Adipocyte (in vitro differentiated cells): ENCODE results near the gene GPI.
"Not testable (repeated sequence)": the region's sequence is repeated elsewhere in the genome, so short reads cannot be mapped to it uniquely, and the experiment has no call there.

Source experiments
- DNase-seq: peaks from one replicate; pipeline ENCODE4 v3.0.0-alpha.2; 2015; ENCODE audit warnings: low read depth
- H3K27me3 ChIP-seq: replicated peaks from 2 replicates; pipeline ENCODE4 v1.7.0; 2013; ENCODE audit warnings: mild to moderate bottlenecking, low read length, moderate library complexity; ENCODE audit not compliant: control insufficient read depth, insufficient read depth
- H3K36me3 ChIP-seq: 2 replicates; pipeline ENCODE4 v1.7.0; 2013; ENCODE audit warnings: low read length, mild to moderate bottlenecking, moderate library complexity; ENCODE audit not compliant: control insufficient read depth, insufficient read depth, severe bottlenecking
- H3K4me1 ChIP-seq: 2 replicates; pipeline ENCODE4 v1.7.0; 2013; ENCODE audit warnings: mild to moderate bottlenecking, low read length, moderate library complexity; ENCODE audit not compliant: control insufficient read depth, insufficient read depth
- H3K4me3 ChIP-seq: 2 replicates; pipeline ENCODE4 v1.7.0; 2013; ENCODE audit warnings: mild to moderate bottlenecking, low read length, moderate library complexity
- H3K9ac ChIP-seq: 2 replicates; pipeline ENCODE4 v1.7.0; 2013; ENCODE audit warnings: mild to moderate bottlenecking, low read length, moderate library complexity
- H3K9me3 ChIP-seq: 2 replicates; pipeline ENCODE4 v1.7.0; 2013; ENCODE audit warnings: mild to moderate bottlenecking, low read length, moderate library complexity; ENCODE audit not compliant: control insufficient read depth

Gene GPI

GRCh38 chr19:34359954-34360315 is 5.1 kb upstream of the GPI start:
- DNase-seq, result no peak

DNA sequence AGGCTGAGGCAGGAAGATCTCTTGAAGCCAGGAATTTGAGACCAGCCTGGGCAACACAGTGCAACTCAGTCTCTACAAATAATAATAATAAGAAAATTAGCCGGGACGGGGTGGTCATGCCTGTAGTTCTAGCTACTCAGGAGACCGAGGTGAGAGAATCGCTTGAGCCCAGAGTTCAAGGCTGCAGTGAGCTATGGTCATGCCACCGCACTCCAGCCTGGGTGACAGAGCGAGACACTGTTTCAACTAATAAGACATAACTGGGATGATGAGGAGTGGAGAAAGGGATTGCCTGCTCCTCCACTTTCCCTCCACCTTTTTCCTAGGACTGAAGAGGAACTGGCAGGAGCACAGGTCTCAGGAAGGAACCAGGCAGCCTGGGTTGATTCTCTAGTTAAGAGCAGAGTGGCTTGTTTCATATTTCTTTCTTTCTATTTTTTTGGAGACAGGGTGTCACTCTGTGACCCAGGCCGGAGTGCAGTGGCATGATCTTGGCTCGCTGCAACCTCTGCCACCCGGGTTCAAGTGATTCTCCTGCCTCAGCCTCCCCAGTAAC is 4.6 kb upstream of the GPI start:
- Histone ChIP-seq H3K4me1 (peaks cover 8% of the 10 kb centered on the region), H3K4me3 (no peak overlapping the region), H3K9me3 (no peaks in the 10 kb centered on the region)

More at GRCh38 chr19:34359954-34360315, 5.1 kb upstream of the GPI start:
- no peaks in the 10 kb centered on the region for H3K9me3 ChIP-seq
- peak overlapping the region; percentile 80 for H3K9ac ChIP-seq
- H3K4me1 ChIP-seq, result peaks cover 8% of the 10 kb centered on the region
- no peaks in the 10 kb centered on the region for H3K27me3 ChIP-seq
- peaks cover 6% of the 10 kb centered on the region for H3K36me3 ChIP-seq
- H3K4me3 ChIP-seq, result peak overlapping the region; percentile 80

DNA sequence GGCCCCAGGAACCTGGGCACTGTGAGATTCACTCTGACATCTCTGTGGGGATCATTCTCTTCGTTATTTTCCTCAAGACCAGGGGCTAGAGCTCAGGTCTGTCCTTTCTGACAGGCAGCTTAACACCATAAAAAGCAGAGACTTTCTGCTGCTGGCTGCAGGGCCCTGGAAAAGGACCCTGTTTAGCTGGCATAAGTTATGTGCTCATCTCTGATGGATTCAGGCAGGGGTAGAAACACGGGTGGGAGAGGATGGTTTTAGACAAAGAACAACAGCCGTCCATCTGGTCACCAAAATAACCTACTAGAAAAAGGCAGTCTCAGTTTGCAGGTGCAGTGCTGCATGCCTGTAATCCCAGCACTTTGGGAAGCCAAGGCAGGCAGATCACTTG is 2.3 kb upstream of the GPI start:
- H3K36me3 ChIP-seq, result peaks cover 6% of the 10 kb centered on the region
- no peak for DNase-seq
- H3K9ac ChIP-seq, result no peak overlapping the region

More for the DNA sequence above, 4.6 kb upstream of the GPI start:
- Histone ChIP-seq H3K9ac (no peak overlapping the region), H3K27me3 (no peaks in the 10 kb centered on the region), H3K36me3 (peaks cover 1% of the 10 kb centered on the region)
- no peak for DNase-seq

GRCh38 chr19:34363094-34363493 is 1.9 kb upstream of the GPI start:
- Histone ChIP-seq H3K9me3 (no peaks in the 10 kb centered on the region), H3K4me1 (peaks cover 27% of the 10 kb centered on the region), H3K27me3 (no peaks in the 10 kb centered on the region), H3K4me3 (no peak overlapping the region), H3K36me3 (peaks cover 10% of the 10 kb centered on the region), H3K9ac (no peak overlapping the region)
- no peak for DNase-seq

More for the DNA sequence above, 2.3 kb upstream of the GPI start:
- Histone ChIP-seq H3K4me3 (no peak overlapping the region), H3K9me3 (no peaks in the 10 kb centered on the region), H3K27me3 (no peaks in the 10 kb centered on the region), H3K4me1 (peaks cover 25% of the 10 kb centered on the region)

DNA sequence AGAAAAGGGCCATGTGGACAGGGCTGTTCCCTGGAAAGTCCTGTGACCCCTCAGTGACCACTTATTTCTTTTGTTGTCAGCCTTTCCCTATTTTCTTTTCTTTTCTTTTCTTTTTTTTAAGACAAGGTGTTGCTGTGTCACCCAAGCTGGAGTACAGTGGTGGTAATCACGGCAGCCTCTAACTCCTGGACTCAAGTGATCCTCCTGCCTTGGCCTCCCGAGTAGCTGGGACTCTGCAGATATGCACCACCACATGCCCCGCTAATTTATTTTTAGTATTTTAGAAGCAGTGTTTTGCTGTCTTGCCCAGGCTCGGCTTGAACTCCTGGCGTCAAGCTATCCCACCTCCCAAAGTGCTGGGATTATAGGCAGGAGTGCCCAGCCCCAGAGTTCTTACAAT is 1.1 kb upstream of the GPI start:
- H3K4me3 ChIP-seq, result no peak overlapping the region
- DNase-seq, result no peak
- no peaks in the 10 kb centered on the region for H3K9me3 ChIP-seq
- H3K9ac ChIP-seq, result no peak overlapping the region
- H3K27me3 ChIP-seq, result no peaks in the 10 kb centered on the region
- H3K36me3 ChIP-seq, result peaks cover 18% of the 10 kb centered on the region
- peaks cover 19% of the 10 kb centered on the region for H3K4me1 ChIP-seq

DNA sequence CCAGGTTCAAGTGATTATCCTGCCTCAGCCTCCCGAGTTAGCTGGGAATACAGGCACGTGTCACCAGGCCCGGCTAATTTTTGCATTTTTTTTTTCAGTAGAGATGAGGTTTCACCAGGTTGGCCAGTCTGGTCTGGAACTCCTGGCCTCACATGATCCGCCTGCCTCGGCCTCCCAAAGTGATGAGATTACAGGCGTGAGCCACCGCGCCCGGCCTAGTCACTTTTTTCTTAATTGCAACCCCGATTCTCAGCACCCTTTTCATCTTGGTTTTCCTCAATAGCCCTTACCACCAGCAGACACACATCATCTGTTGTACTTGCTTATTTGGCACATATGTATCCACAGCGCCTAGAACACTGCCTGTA is 550 bp upstream of the GPI start:
- H3K27me3 ChIP-seq, result no peaks in the 10 kb centered on the region
- peaks cover 19% of the 10 kb centered on the region for H3K4me1 ChIP-seq
- peak overlapping the region; percentile 73 for H3K9ac ChIP-seq
- no peak for DNase-seq
- no peaks in the 10 kb centered on the region for H3K9me3 ChIP-seq
- H3K4me3 ChIP-seq, result peak overlapping the region; percentile 96
- peaks cover 23% of the 10 kb centered on the region for H3K36me3 ChIP-seq

DNA sequence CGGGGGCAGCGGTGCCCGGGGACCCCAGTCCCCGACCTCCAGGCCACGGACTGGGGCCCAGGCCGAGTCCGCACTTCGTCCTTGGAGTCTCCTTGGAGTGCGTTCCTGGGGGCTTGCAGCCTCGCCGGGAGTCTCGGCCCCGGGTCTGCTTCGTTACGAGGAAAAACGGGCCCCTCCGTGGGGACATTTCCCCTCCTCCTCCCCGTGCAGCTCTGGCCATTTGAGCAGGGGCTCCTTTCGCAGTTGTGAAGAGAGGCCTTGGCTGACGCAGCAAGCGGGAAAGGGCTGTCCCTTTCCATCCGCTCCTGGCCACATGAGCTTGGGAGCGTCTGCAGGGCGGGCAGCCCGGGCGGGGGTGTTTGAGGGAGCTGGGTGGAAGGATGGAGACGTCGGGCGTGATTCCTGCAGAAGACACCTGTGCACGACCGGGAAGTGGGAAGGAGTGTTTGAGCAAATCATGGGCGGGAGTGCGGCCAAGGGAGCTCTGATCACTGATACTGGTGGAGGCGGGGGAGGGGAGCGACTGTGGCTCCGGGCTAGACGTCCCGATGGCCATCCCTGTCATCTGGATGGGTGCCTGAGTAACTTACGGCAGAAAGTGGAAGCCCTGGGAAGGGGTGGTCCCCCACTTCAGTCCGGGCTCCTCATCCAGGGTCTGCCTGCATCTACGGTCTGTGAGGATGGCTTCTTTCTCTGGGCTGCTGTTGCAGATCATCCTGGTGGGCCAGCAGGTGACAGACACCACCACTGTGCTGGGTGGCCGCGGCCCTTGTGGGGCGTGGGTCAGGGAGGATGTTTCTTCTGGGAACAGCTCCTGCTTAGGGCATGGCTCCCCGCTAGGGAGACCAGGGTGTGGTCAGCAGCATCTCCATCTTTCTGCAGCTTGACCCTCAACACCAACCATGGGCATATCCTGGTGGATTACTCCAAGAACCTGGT is 736 bp downstream of the GPI start:
- Histone ChIP-seq H3K9me3 (no peaks in the 10 kb centered on the region), H3K4me3 (peak overlapping the region; percentile 96), H3K4me1 (peaks cover 19% of the 10 kb centered on the region), H3K27me3 (no peaks in the 10 kb centered on the region), H3K36me3 (peaks cover 36% of the 10 kb centered on the region), H3K9ac (peak overlapping the region; percentile 95)
- peak; percentile 60 for DNase-seq

- no peaks in the 10 kb centered on the region for H3K9me3 ChIP-seq
- H3K4me3 ChIP-seq, result peak overlapping the region; percentile 96
- H3K36me3 ChIP-seq, result peaks cover 45% of the 10 kb centered on the region
- peak overlapping the region; percentile 95 for H3K9ac ChIP-seq
- peaks cover 19% of the 10 kb centered on the region for H3K4me1 ChIP-seq
- H3K27me3 ChIP-seq, result no peaks in the 10 kb centered on the region
- DNase-seq, result peak; percentile 83
These were observed 2.0 kb downstream of the GPI start for GRCh38 chr19:34366738-34367623.

DNA sequence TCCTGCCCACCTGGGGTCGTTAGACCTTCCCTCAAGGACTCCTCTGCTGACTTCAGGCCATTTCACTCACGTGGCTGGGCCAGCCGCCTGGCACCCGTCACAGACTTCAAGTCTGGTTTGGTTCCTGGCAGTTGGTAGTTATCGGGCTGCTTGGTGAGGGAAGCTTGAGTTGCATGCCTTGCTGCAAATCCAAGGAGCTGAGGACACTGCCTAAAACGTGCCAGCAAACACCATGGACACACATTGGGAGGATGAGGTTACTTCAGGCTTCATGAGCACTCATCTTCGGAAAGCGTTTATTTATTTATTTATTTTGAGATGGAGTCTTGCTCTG is 2.6 kb downstream of the GPI start:
- no peak for DNase-seq
- Histone ChIP-seq H3K9me3 (no peaks in the 10 kb centered on the region), H3K9ac (no peak overlapping the region), H3K4me3 (no peak overlapping the region), H3K4me1 (peaks cover 19% of the 10 kb centered on the region), H3K36me3 (peaks cover 47% of the 10 kb centered on the region), H3K27me3 (no peaks in the 10 kb centered on the region)

DNA sequence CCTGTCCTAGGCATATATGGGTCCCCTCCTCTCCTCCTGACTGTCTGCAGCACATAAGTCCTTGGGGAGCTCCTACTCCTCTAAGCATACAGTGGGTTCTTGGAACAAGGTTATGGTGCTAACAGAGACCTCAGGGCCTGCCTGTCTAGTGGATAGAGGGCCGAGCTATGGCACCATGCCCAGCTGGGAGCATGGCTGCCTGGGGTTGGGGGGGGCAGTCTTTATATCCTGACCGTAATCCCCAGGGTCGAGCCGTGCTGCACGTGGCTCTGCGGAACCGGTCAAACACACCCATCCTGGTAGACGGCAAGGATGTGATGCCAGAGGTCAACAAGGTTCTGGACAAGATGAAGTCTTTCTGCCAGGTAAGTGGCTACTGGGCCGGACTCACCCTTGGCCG is 3.3 kb downstream of the GPI start:
- Histone ChIP-seq H3K9ac (no peak overlapping the region), H3K4me3 (no peak overlapping the region), H3K9me3 (no peaks in the 10 kb centered on the region), H3K36me3 (peaks cover 47% of the 10 kb centered on the region), H3K4me1 (peaks cover 19% of the 10 kb centered on the region), H3K27me3 (no peaks in the 10 kb centered on the region)
- DNase-seq, result no peak

DNA sequence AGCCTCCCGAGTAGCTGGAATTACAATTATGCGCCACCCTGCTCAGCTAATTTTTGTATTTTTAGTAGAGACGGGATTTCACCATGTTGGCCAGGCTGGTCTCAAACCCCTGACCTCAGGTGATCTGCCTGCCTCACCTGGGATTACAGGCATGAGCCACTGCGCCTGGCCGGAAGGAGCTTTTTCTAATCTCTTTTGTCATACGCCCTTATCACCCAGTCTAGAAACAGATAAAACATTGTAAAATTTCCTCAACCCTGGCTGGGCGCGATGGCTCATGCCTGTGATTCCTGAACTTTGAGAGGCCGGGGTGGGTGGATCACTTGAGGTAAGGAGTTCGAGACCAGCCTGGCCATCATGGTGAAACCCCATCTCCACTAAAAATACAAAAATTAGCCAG is 4.2 kb downstream of the GPI start:
- H3K4me3 ChIP-seq, H3K9ac ChIP-seq, H3K27me3 ChIP-seq, H3K9me3 ChIP-seq, DNase-seq: not testable (repeated sequence)
- H3K36me3 ChIP-seq, result peaks cover 54% of the 10 kb centered on the region
- peaks cover 19% of the 10 kb centered on the region for H3K4me1 ChIP-seq
